Spinal cord (tissue), 10 donors: ENCODE data around the gene MRPL10. TPM values are rescaled to one million over a fixed set of nuclear protein-coding genes. Genes with fewer than 3 reads are reported as not detected.

ENCODE experiments used
- DNase-seq, 6 donors: peaks; one replicate each; pipeline versions ENCODE4 v3.0.0 to v3.0.0-alpha.2; 2013 to 2015; ENCODE audit warnings: low spot score in 6 of 6, low read depth in 4 of 6
- H3K27ac ChIP-seq: one replicate; pipeline ENCODE4 v1.5.1; 2013; ENCODE audit warnings: low read depth, low read length, control low read depth
- H3K27me3 ChIP-seq: one replicate; pipeline ENCODE4 v1.6.1; 2013; ENCODE audit warnings: low read length; ENCODE audit not compliant: control insufficient read depth, insufficient read depth
- H3K36me3 ChIP-seq: one replicate; pipeline ENCODE4 v1.6.1; 2013; ENCODE audit warnings: low read length; ENCODE audit not compliant: control insufficient read depth, insufficient read depth
- H3K4me1 ChIP-seq: one replicate; pipeline ENCODE4 v1.6.1; 2013; ENCODE audit warnings: low read length; ENCODE audit not compliant: control insufficient read depth, insufficient read depth
- H3K4me3 ChIP-seq: one replicate; pipeline ENCODE4 v1.5.1; 2013; ENCODE audit warnings: low read depth, low read length, control low read depth
- H3K9me3 ChIP-seq: one replicate; pipeline ENCODE4 v1.6.1; 2013; ENCODE audit warnings: low read length; ENCODE audit not compliant: control insufficient read depth, insufficient read depth
- WGBS: methylation state at CpG from one replicate; pipeline ENCODE4 v1.1.5; 2013; ENCODE audit warnings: missing lambda C conversion rate; ENCODE audit not compliant: insufficient coverage; 5-methylcytosine and 5-hydroxymethylcytosine counted together
- polyA plus RNA-seq, 2 donors: library from polyadenylated mRNA; unstranded; fragments of 120-200 nt; gene quantifications; one replicate each; pipeline ENCODE4 v1.2.1, GENCODE V29; 2013; ENCODE audit not compliant: insufficient read length in 2 of 2
- total RNA-seq, 2 donors: library from RNA; depleted of rRNA in 1 of 2; stranded (reverse); fragments of 120-200 nt in 1 of 2; fragments of >200 nt in 1 of 2; gene quantifications; one replicate each; pipeline versions ENCODE4 v1.2.3 to v1.2.4, GENCODE V29; 2013 to 2014
- donor health status: healthy.

Gene MRPL10
- total and polyA plus RNA-seq, 4 donors, result 10.6 to 40.8 (median 33.8) TPM

DNA sequence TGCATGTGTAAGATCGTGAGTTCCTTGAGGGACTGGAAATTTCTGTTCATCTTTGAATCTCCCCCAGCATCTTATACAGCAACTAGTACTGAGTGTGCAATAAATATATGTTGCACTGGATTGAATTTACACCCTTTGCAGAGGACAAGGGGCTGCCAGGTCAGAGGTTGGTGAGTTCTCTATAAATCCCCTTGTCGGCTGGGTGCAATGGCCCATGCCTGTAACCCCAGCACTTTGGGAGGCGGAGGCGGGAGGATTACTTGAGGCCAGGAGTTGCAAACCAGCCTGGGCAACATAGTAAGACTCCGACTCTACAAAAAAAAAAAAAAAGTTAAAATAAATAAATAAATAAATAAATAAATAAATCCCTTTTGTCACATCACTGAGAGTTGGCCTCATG is 29.0 kb upstream of the MRPL10 start:
- no peak for DNase-seq
- 78% methylated on average over 1 of the region's 5 CpGs for WGBS
- Histone ChIP-seq H3K9me3 (no peaks in the 10 kb centered on the region), H3K27me3 (peaks cover 30% of the 10 kb centered on the region), H3K4me3 (no peak overlapping the region), H3K4me1 (peaks cover 9% of the 10 kb centered on the region), H3K36me3 (no peaks in the 10 kb centered on the region), H3K27ac (no peak overlapping the region)

GRCh38 chr17:47857551-47858455 is 26.5 kb upstream of the MRPL10 start:
- Histone ChIP-seq H3K9me3 (no peaks in the 10 kb centered on the region), H3K4me1 (no peaks in the 10 kb centered on the region), H3K27me3 (peaks cover 55% of the 10 kb centered on the region), H3K36me3 (no peaks in the 10 kb centered on the region), H3K27ac (no peak overlapping the region), H3K4me3 (no peak overlapping the region)
- 37% methylated on average over 10 of the region's 16 CpGs for WGBS
- DNase-seq, result no peak

DNA sequence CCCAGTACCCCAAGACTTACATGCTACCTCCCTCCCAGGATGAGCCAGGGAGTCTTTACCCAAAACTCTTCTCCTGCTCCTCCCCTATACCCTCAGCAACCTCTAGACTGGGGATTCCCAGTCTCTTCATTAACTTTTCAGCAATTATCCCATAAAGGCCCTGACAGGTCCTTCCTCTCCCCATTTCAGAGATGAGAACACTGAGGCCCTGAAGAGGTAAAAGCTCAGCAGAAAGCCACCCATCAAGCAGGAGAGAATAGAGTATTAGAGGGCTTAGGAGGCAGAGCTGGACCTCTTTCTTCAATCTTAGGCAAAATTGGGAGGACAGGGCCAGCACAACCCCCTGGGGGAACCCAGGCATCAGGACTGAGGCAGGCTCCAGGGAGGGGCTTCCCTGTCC is 25.5 kb upstream of the MRPL10 start:
- H3K27me3 ChIP-seq, result peaks cover 65% of the 10 kb centered on the region
- H3K9me3 ChIP-seq, result no peaks in the 10 kb centered on the region
- DNase-seq, result no peak
- H3K27ac ChIP-seq, result no peak overlapping the region
- no peak overlapping the region for H3K4me3 ChIP-seq
- no peaks in the 10 kb centered on the region for H3K36me3 ChIP-seq
- peaks cover 5% of the 10 kb centered on the region for H3K4me1 ChIP-seq

DNA sequence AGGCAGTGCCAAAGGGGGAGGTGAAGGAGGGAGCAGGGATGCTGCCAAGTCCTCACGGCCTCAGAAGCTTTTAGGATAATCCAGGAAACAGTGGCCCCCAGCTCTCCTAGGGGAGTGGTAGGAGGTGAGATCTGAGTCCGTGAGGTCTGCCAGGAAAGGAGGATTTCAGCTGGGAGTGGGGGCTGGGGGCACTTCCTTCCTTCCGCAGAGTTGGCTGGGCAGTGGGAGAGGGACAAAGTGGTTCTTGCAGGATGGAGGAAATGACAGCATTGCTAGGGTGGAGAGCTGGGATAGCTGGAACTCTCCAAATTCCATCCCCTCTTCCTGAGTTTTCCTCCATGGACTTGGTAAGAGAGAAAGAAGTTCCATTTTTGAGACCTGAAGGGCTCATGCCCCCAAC is 24.4 kb upstream of the MRPL10 start:
- 24% methylated on average over 2 of the region's 3 CpGs for WGBS
- H3K36me3 ChIP-seq, result no peaks in the 10 kb centered on the region
- H3K4me3 ChIP-seq, result no peak overlapping the region
- no peaks in the 10 kb centered on the region for H3K9me3 ChIP-seq
- no peak for DNase-seq
- H3K4me1 ChIP-seq, result peaks cover 14% of the 10 kb centered on the region
- H3K27ac ChIP-seq, result no peak overlapping the region
- H3K27me3 ChIP-seq, result peaks cover 76% of the 10 kb centered on the region

- Histone ChIP-seq H3K4me3 (no peak overlapping the region), H3K36me3 (no peaks in the 10 kb centered on the region), H3K27ac (no peak overlapping the region), H3K27me3 (peaks cover 89% of the 10 kb centered on the region), H3K9me3 (no peaks in the 10 kb centered on the region), H3K4me1 (peaks cover 17% of the 10 kb centered on the region)
- DNase-seq, result no peak
- WGBS, result 46% methylated on average over 5 of the region's 5 CpGs
These were observed 22.3 kb upstream of the MRPL10 start for GRCh38 chr17:47853616-47854015.

DNA sequence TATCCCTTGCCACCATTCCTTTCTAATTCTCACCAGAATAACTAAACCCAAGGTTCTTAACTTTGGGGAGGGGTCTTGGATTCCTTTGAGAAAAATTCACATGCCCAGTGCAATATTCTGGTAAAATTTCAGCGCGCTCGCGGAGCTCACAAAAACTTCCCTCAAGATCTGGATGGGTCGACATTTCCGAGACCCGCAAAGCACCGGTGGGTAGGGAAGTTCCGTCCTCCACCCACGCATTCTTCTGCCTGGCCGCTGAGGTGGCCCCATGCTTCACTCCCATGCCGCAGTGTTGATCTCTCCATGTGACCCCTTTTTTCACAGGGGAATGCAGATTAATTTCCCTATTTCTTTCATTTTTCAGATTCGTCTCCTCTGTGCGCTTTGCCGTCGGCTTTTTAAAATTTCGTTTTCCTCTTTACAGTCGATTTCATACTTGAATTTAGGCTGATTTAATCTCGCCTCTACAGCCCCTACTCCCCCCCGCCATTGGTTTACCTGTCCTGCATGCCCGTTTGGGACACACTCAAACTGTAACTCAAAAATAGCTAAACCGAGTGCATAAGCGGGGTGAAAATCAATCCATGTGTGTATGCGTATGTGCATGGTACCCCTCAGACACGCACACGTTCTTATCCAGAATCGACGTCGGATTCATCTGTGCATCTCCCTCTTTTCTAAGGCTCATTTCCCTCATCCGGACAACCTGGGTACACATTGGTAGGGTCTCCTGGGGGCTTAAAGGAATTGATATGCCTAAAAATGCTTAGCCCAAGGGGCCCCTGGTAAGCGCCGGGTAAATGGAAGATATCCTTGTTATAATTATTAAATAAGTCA is 21.0 kb upstream of the MRPL10 start:
- Histone ChIP-seq H3K4me1 (peaks cover 25% of the 10 kb centered on the region), H3K9me3 (no peaks in the 10 kb centered on the region), H3K36me3 (peaks cover 3% of the 10 kb centered on the region), H3K4me3 (no peak overlapping the region), H3K27ac (no peak overlapping the region), H3K27me3 (peaks cover 99% of the 10 kb centered on the region)
- peak in 2 of 6 donors; percentile 44 to 73 for DNase-seq
- 27% methylated on average over 26 of the region's 32 CpGs for WGBS

DNA sequence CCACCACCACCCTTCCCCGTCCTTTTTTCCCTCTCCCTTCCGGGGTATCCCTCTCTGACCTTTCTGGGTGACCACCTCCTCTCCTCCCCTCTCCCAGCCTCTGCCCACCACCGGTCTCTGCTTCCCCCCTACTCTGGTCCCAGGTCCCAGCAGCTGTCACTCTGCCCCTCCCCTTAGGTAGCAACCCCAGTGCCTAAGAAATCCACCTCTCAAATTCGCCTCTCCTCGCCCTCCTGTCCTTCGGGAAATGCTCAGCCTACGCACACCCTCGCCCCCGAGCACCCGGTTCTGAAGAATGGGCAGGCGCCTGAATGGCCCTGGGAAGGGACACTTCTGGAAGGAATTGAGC is 20.4 kb upstream of the MRPL10 start:
- H3K4me1 ChIP-seq, result peaks cover 31% of the 10 kb centered on the region
- H3K27me3 ChIP-seq, result peaks cover 99% of the 10 kb centered on the region
- H3K27ac ChIP-seq, result no peak overlapping the region
- WGBS, result 9% methylated on average over 11 of the region's 11 CpGs
- H3K9me3 ChIP-seq, result no peaks in the 10 kb centered on the region
- H3K4me3 ChIP-seq, result no peak overlapping the region
- DNase-seq, result no peak
- H3K36me3 ChIP-seq, result peaks cover 3% of the 10 kb centered on the region

DNA sequence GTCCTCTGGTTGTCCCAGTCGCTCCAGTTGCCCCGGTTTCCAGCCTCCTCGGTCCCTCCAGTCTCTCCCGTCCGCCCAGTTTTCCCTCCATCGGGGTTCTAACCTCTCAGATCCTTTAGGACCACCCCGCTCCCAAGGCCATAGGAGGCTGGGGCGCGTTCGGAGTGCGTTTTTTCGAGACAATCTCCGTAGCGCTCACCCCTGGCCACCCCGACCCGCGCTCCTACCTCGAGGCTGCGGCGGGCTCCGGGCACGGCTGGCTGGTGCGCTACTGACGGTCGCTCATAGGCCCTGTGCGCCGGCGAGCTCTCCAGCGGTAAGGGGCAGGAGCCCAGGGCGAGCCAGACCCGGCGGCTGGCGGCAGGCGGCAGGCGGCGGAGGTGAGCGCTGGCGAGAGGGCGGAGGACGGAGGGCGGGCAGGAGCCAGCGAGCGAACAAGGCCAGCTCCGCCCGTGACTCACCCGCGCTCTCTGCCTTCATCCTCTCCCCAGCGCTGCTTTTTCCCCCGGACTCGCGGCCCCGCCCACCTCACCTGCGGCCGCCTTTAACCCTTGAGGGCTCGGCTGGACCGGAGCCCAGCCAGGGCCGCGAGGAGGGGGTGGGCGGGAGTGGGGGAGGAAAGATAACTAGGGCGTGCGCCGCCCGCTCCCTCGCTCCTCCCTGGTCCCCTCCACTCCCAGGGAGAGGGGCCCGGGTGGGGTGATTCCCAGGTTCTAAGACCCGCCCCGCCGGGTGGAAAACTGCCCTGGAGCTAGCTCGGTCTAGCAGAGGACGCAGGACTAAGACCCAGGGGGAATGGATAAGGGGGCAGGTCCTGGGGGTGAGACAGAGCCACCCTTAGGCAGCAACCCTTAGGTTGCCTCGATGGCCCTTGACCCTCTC is 19.6 kb upstream of the MRPL10 start, which contains the start of gene SP6:
Gene SP6 (minus strand): TSS at position 472 of the 882 bp plus-strand sequence. CDS start 2,734 bp downstream, outside the sequence.
- 1% methylated on average over 57 of the region's 71 CpGs for WGBS
- peaks cover 3% of the 10 kb centered on the region for H3K36me3 ChIP-seq
- peaks cover 35% of the 10 kb centered on the region for H3K4me1 ChIP-seq
- H3K9me3 ChIP-seq, result no peaks in the 10 kb centered on the region
- no peak within 1 kb of the TSS for H3K4me3 ChIP-seq
- DNase-seq, result peak in 2 of 6 donors; percentile 25 to 55
- no peak within 1 kb of the TSS for H3K27ac ChIP-seq
- peaks cover 99% of the 10 kb centered on the region for H3K27me3 ChIP-seq

- no peak for DNase-seq
- Histone ChIP-seq H3K4me1 (peaks cover 35% of the 10 kb centered on the region), H3K27me3 (peaks cover 98% of the 10 kb centered on the region), H3K36me3 (peaks cover 3% of the 10 kb centered on the region), H3K27ac (no peak overlapping the region), H3K9me3 (no peaks in the 10 kb centered on the region), H3K4me3 (no peak overlapping the region)
- 30% methylated on average over 9 of the region's 9 CpGs for WGBS
These were observed 19.0 kb upstream of the MRPL10 start for GRCh38 chr17:47850373-47850691.
